B cell (primary cell): ENCODE measurements around the gene STYXL1. TPM values are rescaled to one million over a fixed set of nuclear protein-coding genes. Genes with fewer than 3 reads are reported as not detected.
A peak's percentile ranks its signal among the peaks of the same experiment; 100 is the strongest.

Source experiments
- ATAC-seq: fragments of 200-7000 bp; cut with Tn5 transposase; one replicate; pipeline ENCODE4 v1.10.0; 2021; ENCODE audit warnings: low read depth, mild to moderate bottlenecking, moderate number of reproducible peaks, moderate library complexity
- CTCF ChIA-PET: fragments of 350-600 bp; sonication (Branson Sonifier 250); formaldehyde crosslinking; loops from one replicate; lab custom pipeline; 2021; ENCODE audit warnings: antibody characterized with exemption, inconsistent platforms; lab: Charles Lee
- POLR2A ChIA-PET: fragments of 350-600 bp; sonication (Branson Sonifier 250); formaldehyde crosslinking; loops from one replicate; lab custom pipeline; 2021; ENCODE audit warnings: antibody characterized with exemption; lab: Charles Lee
- DNase-seq: peaks from one replicate; pipeline ENCODE4 v3.0.0; 2013
- H2AFZ ChIP-seq: 2 replicates; pipeline ENCODE4 v1.6.1; 2012; ENCODE audit warnings: mild to moderate bottlenecking, low read depth, low read length; ENCODE audit not compliant: insufficient read depth, poor library complexity, severe bottlenecking
- H3K27ac ChIP-seq, 2 donors: 1 replicate in 1 of 2; 2 replicates in 1 of 2; pipeline ENCODE4 v1.5.1; 2012 to 2013; ENCODE audit warnings: low read length in 2 of 2, mild to moderate bottlenecking in 2 of 2, moderate library complexity in 1 of 2
- H3K27me3 ChIP-seq, 4 experiments: fragments of 200-600 bp in 1 of 4; sonication (generic) in 1 of 4; replicated peaks in 1 of 4; 1 replicate in 2 of 4; 2 replicates in 2 of 4; pipeline versions ENCODE4 v1.6.1 to v1.7.0; 2013 to 2016; ENCODE audit warnings: low read length in 3 of 4, mild to moderate bottlenecking in 2 of 4, mixed read lengths in 1 of 4, moderate library complexity in 1 of 4; ENCODE audit not compliant: insufficient read depth in 4 of 4, control insufficient read depth in 3 of 4; ENCODE audit errors: control extremely low read depth in 1 of 4
- H3K36me3 ChIP-seq, 2 experiments: replicated peaks in 1 of 2; 1 replicate in 1 of 2; 2 replicates in 1 of 2; pipeline versions ENCODE4 v1.6.1 to v1.7.1; 2013; ENCODE audit warnings: low read length in 1 of 2; ENCODE audit not compliant: insufficient read depth in 2 of 2, control insufficient read depth in 1 of 2; ENCODE audit errors: control extremely low read depth in 1 of 2, extremely low read depth in 1 of 2
- H3K4me1 ChIP-seq, 2 donors: fragments of 200-600 bp in 1 of 2; sonication (generic) in 1 of 2; 1 replicate in 1 of 2; 2 replicates in 1 of 2; pipeline versions ENCODE4 v1.5.1 to v1.6.1; 2013 to 2017; ENCODE audit warnings: low read length in 2 of 2; ENCODE audit not compliant: control insufficient read depth in 2 of 2, insufficient read depth in 2 of 2
- H3K4me2 ChIP-seq: replicated peaks from 2 replicates; pipeline ENCODE3; 2012; ENCODE audit warnings: mild to moderate bottlenecking, low read depth, low read length; ENCODE audit not compliant: poor library complexity, severe bottlenecking
- H3K4me3 ChIP-seq, 5 experiments: fragments of 200-600 bp in 1 of 5; sonication (generic) in 1 of 5; 1 replicate in 3 of 5; 2 replicates in 2 of 5; pipeline versions ENCODE4 v1.5.1 to v1.7.0; 2011 to 2016; ENCODE audit warnings: low read length in 4 of 5, mild to moderate bottlenecking in 4 of 5, low read depth in 2 of 5, control low read depth in 1 of 5, moderate library complexity in 1 of 5; ENCODE audit not compliant: insufficient read depth in 1 of 5; ENCODE audit errors: control extremely low read depth in 1 of 5, extremely low read depth in 1 of 5
- H3K79me2 ChIP-seq: fragments of 200-600 bp; sonication (generic); one replicate; pipeline ENCODE4 v1.6.0; 2016; ENCODE audit warnings: low read length; ENCODE audit not compliant: control insufficient read depth, insufficient read depth
- H3K9ac ChIP-seq: fragments of 200-600 bp; sonication (generic); 2 replicates; pipeline ENCODE4 v1.6.1; 2017; ENCODE audit warnings: mild to moderate bottlenecking, low read length, moderate library complexity
- H3K9me3 ChIP-seq, 3 donors: one replicate each; pipeline versions ENCODE4 v1.6.1 to v1.7.1; 2013; ENCODE audit warnings: low read length in 2 of 3; ENCODE audit not compliant: control insufficient read depth in 2 of 3, insufficient read depth in 1 of 3; ENCODE audit errors: control extremely low read depth in 1 of 3
- H4K20me1 ChIP-seq: 2 replicates; pipeline ENCODE4 v1.6.0; 2012; ENCODE audit warnings: mild to moderate bottlenecking, low read length; ENCODE audit not compliant: insufficient read depth, control insufficient read depth, poor library complexity, severe bottlenecking
- H3K27ac Mint-ChIP-seq: one replicate; pipeline ENCODE4 v1.8.0; 2021; ENCODE audit warnings: mixed read lengths
- H3K27me3 Mint-ChIP-seq: one replicate; pipeline ENCODE4 v1.8.0; 2021; ENCODE audit warnings: mixed read lengths
- H3K4me1 Mint-ChIP-seq: one replicate; pipeline ENCODE4 v1.8.0; 2021; ENCODE audit warnings: mixed read lengths
- H3K4me3 Mint-ChIP-seq: one replicate; pipeline ENCODE4 v1.8.0; 2021; ENCODE audit warnings: mixed read lengths
- H3K9me3 Mint-ChIP-seq: one replicate; pipeline ENCODE4 v1.8.0; 2022; ENCODE audit warnings: mixed read lengths; ENCODE audit not compliant: insufficient read depth
- EZH2 ChIP-seq: IDR thresholded peaks from 2 replicates; pipeline ENCODE4 v1.6.1; 2012; ENCODE audit warnings: borderline replicate concordance, low read depth, mild to moderate bottlenecking, moderate library complexity, low read length; ENCODE audit not compliant: insufficient read depth, poor library complexity, severe bottlenecking
- WGBS: methylation state at CpG from one replicate; pipeline ENCODE4 v1.1.5; 2013; ENCODE audit warnings: missing lambda C conversion rate; ENCODE audit not compliant: insufficient coverage; 5-methylcytosine and 5-hydroxymethylcytosine counted together
- intact Hi-C: fragments of 100-400 bp; cut with micrococcal nuclease; formaldehyde crosslinking; loops from one replicate; pipeline ENCODE4 v1.10.0; 2022
- polyA plus RNA-seq: library from polyadenylated mRNA; depleted of rRNA; stranded (reverse); fragments of >200 nt; gene quantifications from 2 replicates; pipeline ENCODE4 v1.2.3, GENCODE V29; 2012
- total RNA-seq, 2 donors: library from RNA; stranded (reverse); fragments of 120-200 nt in 1 of 2; gene quantifications; 1 replicate in 1 of 2; 2 replicates in 1 of 2; pipeline versions ENCODE4 v1.2.3 to v1.2.4, GENCODE V29; 2013 to 2022
- TF ChIP-seq, protein P1 (sequence below): fragments of 200-600 bp; IDR thresholded peaks from one replicate; pipeline ENCODE4 v1.8.0; 2022; ENCODE audit warnings: antibody characterized with exemption, mild to moderate bottlenecking

The STYXL1 gene
- total and polyA plus RNA-seq, 2 donors (not counting 1 experiment from before 2014, with no cell fraction given): 15.2 to 29.3 TPM

DNA sequence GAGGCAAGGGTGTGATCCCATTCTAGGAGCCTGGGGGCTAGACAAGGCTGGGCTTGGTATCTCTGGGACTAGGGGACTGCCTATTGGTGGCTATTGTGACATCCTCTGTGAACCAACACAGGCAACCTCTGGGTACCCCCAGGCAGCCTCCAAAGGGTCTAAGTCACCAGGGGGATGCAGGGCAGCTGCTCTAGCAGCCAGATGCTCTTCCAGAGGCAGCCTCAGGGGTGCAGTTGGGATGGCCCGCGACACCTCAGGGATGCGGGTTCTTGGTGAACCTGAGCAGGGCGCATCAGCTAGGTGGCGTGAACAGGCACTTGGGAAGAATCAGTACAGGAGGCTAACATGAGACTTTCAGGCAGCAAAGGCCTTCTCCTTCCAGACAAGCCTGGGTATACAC, 51.8 kb downstream of the STYXL1 start:
- Histone ChIP-seq H2AFZ (no peak overlapping the region), H3K9me3 (no peaks in the 10 kb centered on the region), H3K27ac (no peak overlapping the region), H3K27me3 (no peaks in the 10 kb centered on the region), H3K36me3 (peaks cover 0 to 3% of the 10 kb centered on the region in 2 experiments), H4K20me1 (no peaks in the 10 kb centered on the region), H3K4me3 (no peak overlapping the region), H3K9ac (no peak overlapping the region), H3K4me2 (no peak overlapping the region), H3K4me1 (peaks cover 8 to 16% of the 10 kb centered on the region in 2 donors), H3K79me2 (peaks cover 5% of the 10 kb centered on the region)
- Mint-ChIP-seq H3K9me3 (no peaks in the 10 kb centered on the region), H3K27me3 (no peaks in the 10 kb centered on the region), H3K4me3 (peak overlapping the region; percentile 72), H3K4me1 (peaks cover 27% of the 10 kb centered on the region), H3K27ac (no peak overlapping the region)
- POLR2A ChIA-PET: interaction anchor here (1.2 kb wide), 1 partner anchor 16 kb away, joined by 4 read pairs; no protein-coding TSS in a partner anchor
- DNase-seq: no peak
- WGBS: 96% methylated on average over 5 of the region's 5 CpGs
- no peak for ATAC-seq
- CTCF ChIA-PET: no interaction called here
- TF ChIP-seq, protein P1, sequence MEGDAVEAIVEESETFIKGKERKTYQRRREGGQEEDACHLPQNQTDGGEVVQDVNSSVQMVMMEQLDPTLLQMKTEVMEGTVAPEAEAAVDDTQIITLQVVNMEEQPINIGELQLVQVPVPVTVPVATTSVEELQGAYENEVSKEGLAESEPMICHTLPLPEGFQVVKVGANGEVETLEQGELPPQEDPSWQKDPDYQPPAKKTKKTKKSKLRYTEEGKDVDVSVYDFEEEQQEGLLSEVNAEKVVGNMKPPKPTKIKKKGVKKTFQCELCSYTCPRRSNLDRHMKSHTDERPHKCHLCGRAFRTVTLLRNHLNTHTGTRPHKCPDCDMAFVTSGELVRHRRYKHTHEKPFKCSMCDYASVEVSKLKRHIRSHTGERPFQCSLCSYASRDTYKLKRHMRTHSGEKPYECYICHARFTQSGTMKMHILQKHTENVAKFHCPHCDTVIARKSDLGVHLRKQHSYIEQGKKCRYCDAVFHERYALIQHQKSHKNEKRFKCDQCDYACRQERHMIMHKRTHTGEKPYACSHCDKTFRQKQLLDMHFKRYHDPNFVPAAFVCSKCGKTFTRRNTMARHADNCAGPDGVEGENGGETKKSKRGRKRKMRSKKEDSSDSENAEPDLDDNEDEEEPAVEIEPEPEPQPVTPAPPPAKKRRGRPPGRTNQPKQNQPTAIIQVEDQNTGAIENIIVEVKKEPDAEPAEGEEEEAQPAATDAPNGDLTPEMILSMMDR: no peak
- TF ChIP-seq EZH2: no peak
- intact Hi-C loops: loop anchor here (2.0 kb wide), 4 partner anchors 53 to 257 kb away; partner anchors contain the start of genes HIP1, MDH2, POR and RHBDD2

DNA sequence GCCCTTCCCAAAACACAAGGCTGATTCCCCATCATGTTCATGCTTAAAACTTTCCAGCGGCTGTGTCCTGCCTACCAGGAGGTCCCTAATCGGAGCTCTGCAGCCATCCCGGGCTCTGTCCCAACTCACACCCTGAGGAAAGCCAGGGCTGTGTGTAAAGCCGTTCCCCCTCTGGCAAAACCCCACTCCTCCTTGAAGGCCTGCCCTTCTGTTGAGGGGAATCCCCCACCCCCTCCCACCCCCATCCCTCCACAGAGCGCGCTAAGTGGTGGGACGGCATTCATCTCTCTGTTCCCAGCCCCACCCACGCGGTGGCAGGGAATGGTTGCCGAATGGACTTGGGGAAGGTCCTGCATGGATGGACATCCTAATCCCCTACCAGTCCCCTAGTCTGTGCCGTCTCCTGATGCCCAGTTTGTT, 52.7 kb downstream of the STYXL1 start:
- POLR2A ChIA-PET: interaction anchor here (0.7 to 1.2 kb wide), 3 partner anchors 17 to 80 kb away, joined by 3 to 5 read pairs (median 4); partner anchors contain the start of genes MDH2, POR and STYXL1

More for the DNA sequence above, 52.7 kb downstream of the STYXL1 start:
- peak overlapping the region; percentile 85 for H2AFZ ChIP-seq
- CTCF ChIA-PET: no interaction called here
- ATAC-seq: no peak
- H3K9ac ChIP-seq: peak overlapping the region; percentile 89
- H3K36me3 ChIP-seq: no peaks in the 10 kb centered on the region
- no peak overlapping the region for H3K27ac ChIP-seq
- no peak for DNase-seq
- no peaks in the 10 kb centered on the region for H4K20me1 ChIP-seq
- peak overlapping the region; percentile 100 for H3K4me2 ChIP-seq
- Mint-ChIP-seq H3K27ac (peak overlapping the region; percentile 67), H3K4me1 (peaks cover 31% of the 10 kb centered on the region), H3K27me3 (no peaks in the 10 kb centered on the region), H3K9me3 (no peaks in the 10 kb centered on the region), H3K4me3 (peak overlapping the region; percentile 80)
- intact Hi-C loops: loop anchor here (2.0 kb wide), 4 partner anchors 54 to 256 kb away; partner anchors contain the start of genes HIP1, MDH2, POR and RHBDD2
- peak overlapping the region in 4 of 5 experiments; percentile 71 to 94 (median 91) for H3K4me3 ChIP-seq
- H3K27me3 ChIP-seq: no peaks in the 10 kb centered on the region
- no peaks in the 10 kb centered on the region for H3K9me3 ChIP-seq
- H3K4me1 ChIP-seq: peaks cover 8 to 16% of the 10 kb centered on the region in 2 donors
- TF ChIP-seq, protein P1: no peak
- no peak for TF ChIP-seq EZH2
- 92% methylated on average over 7 of the region's 11 CpGs for WGBS
- peaks cover 5% of the 10 kb centered on the region for H3K79me2 ChIP-seq
